ENCODE results near the gene HSBP1L1. TPM values are rescaled to one million over a fixed set of nuclear protein-coding genes. Genes with fewer than 3 reads are reported as not detected.
A peak's percentile ranks its signal among the peaks of the same experiment; 100 is the strongest.

HSBP1L1 gene
- total RNA-seq, 1 donor from 2014 or later, result 9.9 TPM

- no peak overlapping the region for H3K4me3 Mint-ChIP-seq
Observed at GRCh38 chr18:79917853-79918614, 46.4 kb upstream of the HSBP1L1 start.

GRCh38 chr18:79918615-79919011, 45.8 kb upstream of the HSBP1L1 start:
- H3K27ac Mint-ChIP-seq, result no peak overlapping the region
- H3K27me3 Mint-ChIP-seq, result no peaks in the 10 kb centered on the region
- H3K9me3 Mint-ChIP-seq, result no peaks in the 10 kb centered on the region
- no peak for TF ChIP-seq CTCF (conservative IDR thresholded peaks at IDR 0.05)
- DNase-seq (ENCODE audit: extremely low spot score, unreplicated experiment), result peak; percentile 58
- H3K4me1 Mint-ChIP-seq (ENCODE audit: unreplicated experiment), result no peaks in the 10 kb centered on the region
- no peak overlapping the region for H3K4me3 Mint-ChIP-seq
- H3K36me3 Mint-ChIP-seq, result peaks cover 22% of the 10 kb centered on the region

More at GRCh38 chr18:79917853-79918614, 46.4 kb upstream of the HSBP1L1 start:
- H3K4me1 Mint-ChIP-seq (ENCODE audit: unreplicated experiment), result no peaks in the 10 kb centered on the region
- TF ChIP-seq CTCF (conservative IDR thresholded peaks at IDR 0.05), result no peak
- H3K27ac Mint-ChIP-seq, result no peak overlapping the region
- peak; percentile 55 for DNase-seq (ENCODE audit: extremely low spot score, unreplicated experiment)
- H3K9me3 Mint-ChIP-seq, result no peaks in the 10 kb centered on the region
- H3K36me3 Mint-ChIP-seq, result peaks cover 19% of the 10 kb centered on the region
- no peaks in the 10 kb centered on the region for H3K27me3 Mint-ChIP-seq

- no peaks in the 10 kb centered on the region for H3K27me3 Mint-ChIP-seq
- peaks cover 22% of the 10 kb centered on the region for H3K36me3 Mint-ChIP-seq
- H3K4me1 Mint-ChIP-seq (ENCODE audit: unreplicated experiment), result no peaks in the 10 kb centered on the region
- DNase-seq (ENCODE audit: extremely low spot score, unreplicated experiment), result peak; percentile 52
- H3K27ac Mint-ChIP-seq, result no peak overlapping the region
- no peak overlapping the region for H3K4me3 Mint-ChIP-seq
- no peak for TF ChIP-seq CTCF (conservative IDR thresholded peaks at IDR 0.05)
- H3K9me3 Mint-ChIP-seq, result no peaks in the 10 kb centered on the region
Observed at GRCh38 chr18:79919089-79919488, 45.4 kb upstream of the HSBP1L1 start.

- Mint-ChIP-seq H3K27me3 (no peaks in the 10 kb centered on the region), H3K4me1 (ENCODE audit: unreplicated experiment) (no peaks in the 10 kb centered on the region), H3K27ac (no peak overlapping the region), H3K9me3 (no peaks in the 10 kb centered on the region), H3K4me3 (no peak overlapping the region), H3K36me3 (peaks cover 17% of the 10 kb centered on the region)
- DNase-seq (ENCODE audit: extremely low spot score, unreplicated experiment), result peak; percentile 42
- no peak for TF ChIP-seq CTCF (conservative IDR thresholded peaks at IDR 0.05)
Observed at GRCh38 chr18:79921984-79922965, 42.2 kb upstream of the HSBP1L1 start.

- H3K27ac Mint-ChIP-seq, result no peak overlapping the region
- H3K4me1 Mint-ChIP-seq (ENCODE audit: unreplicated experiment), result no peaks in the 10 kb centered on the region
- no peak for DNase-seq (ENCODE audit: extremely low spot score, unreplicated experiment)
- H3K4me3 Mint-ChIP-seq, result no peak overlapping the region
- H3K36me3 Mint-ChIP-seq, result peaks cover 15% of the 10 kb centered on the region
- H3K9me3 Mint-ChIP-seq, result no peaks in the 10 kb centered on the region
- H3K27me3 Mint-ChIP-seq, result no peaks in the 10 kb centered on the region
- TF ChIP-seq CTCF (conservative IDR thresholded peaks at IDR 0.05), result no peak
Observed at GRCh38 chr18:79922971-79923411, 41.5 kb upstream of the HSBP1L1 start.
